HG03039 (cell line): ENCODE results near the gene ST13.
"Not testable (repeated sequence)": the region's sequence is repeated elsewhere in the genome, so short reads cannot be mapped to it uniquely, and the experiment has no call there.

Experiments
- ATAC-seq: cut with Tn5 transposase; IDR thresholded peaks from one replicate; pipeline ENCODE4 v1.9.1; 2021; ENCODE audit warnings: mild to moderate bottlenecking, moderate library complexity; ENCODE audit not compliant: unreplicated experiment

Gene ST13

GRCh38 chr22:40791241-40791640, 65.2 kb downstream of the ST13 start:
- ATAC-seq, result no peak

- ATAC-seq, result no peak
Observed at GRCh38 chr22:40789131-40789530, 67.3 kb downstream of the ST13 start.

GRCh38 chr22:40782521-40782920, 73.9 kb downstream of the ST13 start:
- no peak for ATAC-seq

- ATAC-seq, result not testable (repeated sequence)
Observed at GRCh38 chr22:40781749-40782148, 74.7 kb downstream of the ST13 start.
